Left lung (tissue), 10 donors: ENCODE results near the gene AIMP2. TPM values are rescaled to one million over a fixed set of nuclear protein-coding genes. Genes with fewer than 3 reads are reported as not detected.
"Not testable (repeated sequence)": the region's sequence is repeated elsewhere in the genome, so short reads cannot be mapped to it uniquely, and the experiment has no call there.

ENCODE experiments used
- ATAC-seq: fragments of 200-7000 bp; cut with Tn5 transposase; one replicate; pipeline ENCODE4 v1.9.1; 2020; ENCODE audit warnings: moderate library complexity
- DNase-seq, 4 donors: peaks; one replicate each; pipeline ENCODE4 v3.0.0-alpha.2; 2013 to 2020
- H3K27ac ChIP-seq, 2 donors: fragments of 200-600 bp; sonication (generic) in 1 of 2; one replicate each; pipeline versions ENCODE4 v1.5.0 to v1.8.0; 2020 to 2021
- H3K27me3 ChIP-seq, 2 donors: fragments of 200-600 bp; sonication (generic) in 1 of 2; one replicate each; pipeline versions ENCODE4 v1.5.0 to v1.8.0; 2020 to 2021
- H3K36me3 ChIP-seq, 2 donors: fragments of 200-600 bp; sonication (generic) in 1 of 2; one replicate each; pipeline versions ENCODE4 v1.5.0 to v1.8.0; 2020 to 2021
- H3K4me1 ChIP-seq, 2 donors: fragments of 200-600 bp; one replicate each; pipeline ENCODE4 v1.8.0; 2021
- H3K4me3 ChIP-seq, 2 donors: fragments of 200-600 bp; sonication (generic) in 1 of 2; one replicate each; pipeline versions ENCODE4 v1.5.0 to v1.8.0; 2020 to 2021; ENCODE audit warnings: mild to moderate bottlenecking in 1 of 2
- H3K9me3 ChIP-seq, 2 donors: fragments of 200-600 bp; sonication (generic) in 1 of 2; one replicate each; pipeline versions ENCODE4 v1.5.0 to v1.8.0; 2020 to 2021
- CTCF ChIP-seq, 2 donors: fragments of 200-600 bp; sonication (generic) in 1 of 2; IDR thresholded peaks; one replicate each; pipeline versions ENCODE4 v1.5.0 to v1.8.0; 2021; ENCODE audit warnings: antibody characterized with exemption in 2 of 2
- intact Hi-C, 2 donors: fragments of 100-400 bp; cut with DNase I; formaldehyde crosslinking; loops; one replicate each; pipeline versions ENCODE4 v1.11.2 to v1.14.2; 2022
- polyA plus RNA-seq, 6 donors: library from polyadenylated mRNA; unstranded; fragments of 120-200 nt; gene quantifications; one replicate each; pipeline ENCODE4 v1.2.1, GENCODE V29; 2013; ENCODE audit not compliant: insufficient read length in 6 of 6
- total RNA-seq, 2 donors: library from RNA; stranded (reverse); fragmentation: NEBNext Ultra II Directional; extraction: Animal tissue kit (Norgen Biotek cat#: 25700); gene quantifications; one replicate each; pipeline ENCODE4 v1.2.1, GENCODE V29; 2021
- donor health status: DM: no; HTN: yes; CAD: no.
- donor health status: DM: no; HTN: no; CAD: no.

AIMP2 gene
- total and polyA plus RNA-seq, 8 donors = 12.8 to 35.5 (median 15.5) TPM

- Histone ChIP-seq H3K27ac (no peak overlapping the region), H3K36me3 (peaks cover 0 to 89% of the 10 kb centered on the region in 2 donors), H3K27me3 (no peaks in the 10 kb centered on the region), H3K4me3 (no peak overlapping the region), H3K9me3 (no peaks in the 10 kb centered on the region), H3K4me1 (no peaks in the 10 kb centered on the region)
- no peak for ATAC-seq
- TF ChIP-seq CTCF (IDR thresholded peaks at IDR 0.05) = no peak
- DNase-seq = no peak
- intact Hi-C loops = no loop called here
Observed at GRCh38 chr7:6049780-6050179, 40.7 kb downstream of the AIMP2 start.

- H3K9me3 ChIP-seq, ATAC-seq, intact Hi-C loops, DNase-seq, H3K4me3 ChIP-seq, H3K27me3 ChIP-seq, H3K4me1 ChIP-seq: not testable (repeated sequence)
- Histone ChIP-seq H3K36me3 (peaks cover 0 to 78% of the 10 kb centered on the region in 2 donors), H3K27ac (peak overlapping the region in 1 of 2 donors; percentile 13)
Observed at GRCh38 chr7:6051185-6051584, 42.1 kb downstream of the AIMP2 start.

GRCh38 chr7:6056616-6057015 is 47.5 kb downstream of the AIMP2 start:
- intact Hi-C loops = no loop called here
- no peak for ATAC-seq
- DNase-seq = no peak
- Histone ChIP-seq H3K9me3 (no peaks in the 10 kb centered on the region), H3K4me1 (peaks cover 10 to 24% of the 10 kb centered on the region in 2 donors), H3K27me3 (no peaks in the 10 kb centered on the region), H3K4me3 (no peak overlapping the region), H3K27ac (no peak overlapping the region), H3K36me3 (peaks cover 0 to 34% of the 10 kb centered on the region in 2 donors)
- no peak for TF ChIP-seq CTCF (IDR thresholded peaks at IDR 0.05)

- no peaks in the 10 kb centered on the region for H3K9me3 ChIP-seq
- no peak for TF ChIP-seq CTCF (IDR thresholded peaks at IDR 0.05)
- no peak for ATAC-seq
- no peak for DNase-seq
- H3K4me3 ChIP-seq = peak overlapping the region; percentile 87 to 97
- H3K27me3 ChIP-seq = no peaks in the 10 kb centered on the region
- peaks cover 10 to 24% of the 10 kb centered on the region in 2 donors for H3K4me1 ChIP-seq
- intact Hi-C loops = no loop called here
- H3K27ac ChIP-seq = peak overlapping the region; percentile 91 to 94
- peaks cover 0 to 25% of the 10 kb centered on the region in 2 donors for H3K36me3 ChIP-seq
Observed at GRCh38 chr7:6057316-6058129, 48.5 kb downstream of the AIMP2 start.

GRCh38 chr7:6059941-6060340 is 50.9 kb downstream of the AIMP2 start:
- intact Hi-C loops, H3K9me3 ChIP-seq, H3K27me3 ChIP-seq, DNase-seq, H3K27ac ChIP-seq, H3K4me3 ChIP-seq, ATAC-seq, H3K36me3 ChIP-seq: not testable (repeated sequence)
- peaks cover 10 to 24% of the 10 kb centered on the region in 2 donors for H3K4me1 ChIP-seq

GRCh38 chr7:6071406-6071805 is 62.3 kb downstream of the AIMP2 start:
- no peaks in the 10 kb centered on the region for H3K27me3 ChIP-seq
- intact Hi-C loops = no loop called here
- DNase-seq = no peak

More at GRCh38 chr7:6071406-6071805, 62.3 kb downstream of the AIMP2 start:
- no peak for ATAC-seq
- Histone ChIP-seq H3K4me3 (no peak overlapping the region), H3K36me3 (no peaks in the 10 kb centered on the region), H3K9me3 (no peaks in the 10 kb centered on the region), H3K27ac (no peak overlapping the region), H3K4me1 (peaks cover 0 to 9% of the 10 kb centered on the region in 2 donors)
- no peak for TF ChIP-seq CTCF (IDR thresholded peaks at IDR 0.05)

Other genes starting within 250 kb of the AIMP2 start
- 10 to 100 TPM; 28.4 to 34.4 TPM for gene RNF216, start 227.6 kb upstream of the AIMP2 start, total RNA-seq
- 10 to 100 TPM; 26.2 to 34.4 (median 30.2) TPM for gene RNF216, start 227.6 kb upstream of the AIMP2 start, polyA plus RNA-seq
- not detected for gene OCM, start 128.5 kb upstream of the AIMP2 start, total RNA-seq
- 1 to 10 TPM in 1 of 6 donors, under 1 TPM in 5; 0.40 to 1.2 (median 0.75) TPM for gene OCM, start 128.5 kb upstream of the AIMP2 start, polyA plus RNA-seq
- gene CCZ1, start 110.5 kb upstream of the AIMP2 start, total RNA-seq = 10 to 100 TPM; 64.9 to 80.8 TPM
- gene CCZ1, start 110.5 kb upstream of the AIMP2 start, polyA plus RNA-seq = 10 to 100 TPM; 66.0 to 72.5 (median 69.0) TPM
- 1 to 10 TPM in 1 of 2 donors, under 1 TPM in 1; 0.09 to 1.5 TPM for gene RSPH10B, start 38.6 kb upstream of the AIMP2 start, total RNA-seq
- gene RSPH10B, start 38.6 kb upstream of the AIMP2 start, polyA plus RNA-seq = 1 to 10 TPM in 4 of 6 donors, under 1 TPM in 2; 0.89 to 5.8 (median 1.4) TPM
- gene PMS2, start 223 bp upstream of the AIMP2 start, total RNA-seq = 10 to 100 TPM; 11.8 to 12.3 TPM
- gene PMS2, start 223 bp upstream of the AIMP2 start, polyA plus RNA-seq = 10 to 100 TPM; 19.1 to 21.9 (median 20.0) TPM
- gene ANKRD61, start 22.1 kb downstream of the AIMP2 start, total RNA-seq = under 1 TPM; 0.26 to 0.29 TPM
- 1 to 10 TPM; 2.5 to 4.5 (median 3.7) TPM for gene ANKRD61, start 22.1 kb downstream of the AIMP2 start, polyA plus RNA-seq
- gene EIF2AK1, start 49.9 kb downstream of the AIMP2 start, total RNA-seq = 10 to 100 TPM; 93.2 to 98.9 TPM
- gene EIF2AK1, start 49.9 kb downstream of the AIMP2 start, polyA plus RNA-seq = 100 to 1,000 TPM in 1 of 6 donors, 10 to 100 TPM in 5; 89.9 to 104 (median 92.2) TPM
- 1 to 10 TPM; 8.0 to 8.7 TPM for gene USP42, start 95.7 kb downstream of the AIMP2 start, total RNA-seq
- 10 to 100 TPM; 13.1 to 14.8 (median 14.2) TPM for gene USP42, start 95.7 kb downstream of the AIMP2 start, polyA plus RNA-seq